GM19452 (cell line): ENCODE measurements around the gene FCF1.
A peak's percentile ranks its signal among the peaks of the same experiment; 100 is the strongest.
"Not testable (repeated sequence)": the region's sequence is repeated elsewhere in the genome, so short reads cannot be mapped to it uniquely, and the experiment has no call there.

Experiments
- ATAC-seq: cut with Tn5 transposase; IDR thresholded peaks from one replicate; pipeline ENCODE4 v1.9.1; 2021; ENCODE audit not compliant: unreplicated experiment

FCF1 gene

DNA sequence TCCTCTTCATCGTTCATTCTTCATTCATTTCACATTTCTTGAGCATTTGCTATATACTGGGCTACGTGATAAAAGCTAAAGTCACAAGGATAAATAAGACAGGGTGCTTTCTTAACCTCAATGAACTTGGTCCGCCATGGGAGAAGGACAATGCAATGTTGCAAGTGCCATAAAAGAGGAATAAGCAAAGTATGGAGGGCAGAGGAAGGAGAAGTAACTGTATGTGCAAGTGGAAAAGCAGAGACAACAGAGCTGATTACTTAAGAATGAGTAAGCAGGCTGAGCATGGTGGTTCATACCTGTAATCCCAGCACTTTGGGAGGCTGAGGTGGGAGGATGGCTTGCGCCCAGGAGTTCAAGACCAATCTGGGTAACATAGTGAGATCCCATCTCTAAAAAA, 14.5 kb upstream of the FCF1 start:
- no peak for ATAC-seq

- ATAC-seq: no peak
These were observed 10.7 kb upstream of the FCF1 start for GRCh38 chr14:74702293-74702692.

DNA sequence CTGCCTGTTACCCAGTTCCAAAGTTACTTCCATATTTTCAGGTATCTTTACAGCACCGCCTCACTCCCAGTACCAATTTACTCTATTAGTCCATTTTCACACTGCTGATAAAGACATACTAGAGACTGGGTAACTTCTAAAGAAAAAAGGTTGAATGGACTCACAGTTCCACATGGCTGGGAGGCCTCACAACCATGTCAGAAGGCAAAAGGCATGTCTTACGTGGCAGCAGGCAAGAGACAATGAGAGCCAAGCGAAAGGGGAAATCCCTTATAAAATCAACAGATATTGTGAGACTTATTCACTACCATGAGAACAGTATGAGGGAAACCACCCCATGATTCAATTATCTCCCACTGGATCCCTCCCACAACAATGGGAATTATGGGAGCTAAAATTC, 9.9 kb upstream of the FCF1 start:
- ATAC-seq: no peak

- ATAC-seq: no peak
These were observed 8.3 kb upstream of the FCF1 start for GRCh38 chr14:74704656-74705055.

- no peak for ATAC-seq
These were observed 7.1 kb upstream of the FCF1 start for GRCh38 chr14:74705613-74706500.

- ATAC-seq: no peak
These were observed 2.5 kb upstream of the FCF1 start for GRCh38 chr14:74710480-74710879.

DNA sequence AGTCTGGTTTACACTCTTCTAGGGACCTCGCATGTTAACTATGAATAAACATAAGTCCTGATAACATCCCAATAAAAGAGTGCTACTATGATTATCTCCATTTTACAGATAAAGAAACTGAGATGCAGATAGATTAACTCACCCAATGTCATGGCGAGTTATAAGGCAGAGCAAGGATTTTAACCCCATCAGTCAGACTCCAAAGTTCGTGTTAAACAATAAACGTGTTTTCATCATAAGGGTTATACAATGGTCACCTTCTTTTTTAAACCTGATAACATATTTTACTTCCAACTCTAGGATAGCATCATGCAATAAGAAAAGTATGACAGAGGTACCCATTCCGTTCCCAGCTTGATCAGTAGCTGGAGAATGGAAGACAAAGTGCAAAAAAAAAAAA, 1.3 kb upstream of the FCF1 start:
- ATAC-seq: no peak

DNA sequence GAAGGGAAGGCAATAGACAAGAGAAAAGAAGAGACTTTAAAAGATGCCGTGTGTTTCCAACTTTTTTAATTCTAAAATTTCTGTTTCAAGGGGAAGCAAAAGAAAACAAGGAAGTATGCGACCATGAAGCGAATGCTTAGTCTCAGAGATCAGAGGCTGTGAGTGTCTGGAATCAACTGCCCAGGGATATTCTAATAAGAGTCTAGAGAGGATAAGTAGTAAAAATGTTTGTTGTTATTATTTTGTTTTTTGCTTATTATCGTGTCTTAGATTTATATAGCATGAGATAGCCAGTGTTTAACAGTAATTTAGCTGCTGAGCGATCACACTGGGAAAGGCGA, 421 bp downstream of the FCF1 start:
- ATAC-seq: no peak

- ATAC-seq: no peak
These were observed 7.6 kb downstream of the FCF1 start for GRCh38 chr14:74720526-74720925.

- no peak for ATAC-seq
These were observed 10.2 kb downstream of the FCF1 start for GRCh38 chr14:74723134-74723533.

DNA sequence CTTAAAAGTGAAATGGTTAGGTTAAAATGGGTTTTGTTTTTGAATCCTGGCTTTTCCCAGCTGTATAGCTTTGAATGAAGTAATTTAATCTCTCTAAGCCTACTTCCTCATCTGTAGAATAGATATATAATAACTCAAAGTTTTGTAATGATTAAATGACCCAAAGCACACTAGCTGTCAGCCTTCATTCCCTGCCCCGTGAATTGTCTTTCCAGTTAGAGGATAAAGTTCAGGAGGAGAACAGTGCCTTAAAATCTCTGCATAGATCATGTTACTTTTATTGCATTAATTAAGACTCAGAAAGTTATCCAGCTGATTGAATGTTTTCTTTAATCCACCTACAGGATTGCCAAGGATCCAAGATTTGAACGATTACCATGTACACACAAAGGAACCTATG, 19.4 kb downstream of the FCF1 start:
- no peak for ATAC-seq

- ATAC-seq: no peak
These were observed 20.3 kb downstream of the FCF1 start for GRCh38 chr14:74733221-74733620.

GRCh38 chr14:74735125-74735524, 22.2 kb downstream of the FCF1 start:
- ATAC-seq: no peak

DNA sequence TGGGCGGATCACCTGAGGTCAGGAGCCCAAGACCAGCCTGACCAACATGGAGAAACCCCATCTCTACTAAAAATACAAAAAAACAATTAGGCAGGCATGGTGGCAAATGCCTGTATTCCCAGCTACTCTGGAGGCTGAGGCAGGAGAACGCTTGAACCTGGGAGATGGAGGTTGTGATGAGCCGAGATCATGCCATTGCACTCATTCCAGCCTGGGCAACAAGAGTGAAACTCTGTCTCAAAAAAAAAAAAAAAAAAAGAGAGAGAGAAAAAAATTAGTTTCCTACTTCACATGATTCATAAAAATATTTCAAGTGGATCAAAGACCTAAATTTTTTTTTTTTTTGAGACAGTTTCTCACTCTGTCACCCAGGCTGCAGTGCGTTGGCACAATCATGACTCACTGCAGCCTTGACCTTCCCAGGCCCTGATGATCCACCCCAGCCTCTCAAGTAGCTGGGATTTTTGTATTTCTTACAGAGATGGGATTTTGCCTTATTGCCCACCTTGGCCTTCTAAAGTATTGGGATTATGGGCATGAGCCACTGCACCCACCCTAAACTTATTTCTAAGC, 24.9 kb downstream of the FCF1 start:
- no peak for ATAC-seq

GRCh38 chr14:74739293-74740030, 26.5 kb downstream of the FCF1 start:
- ATAC-seq: no peak

- ATAC-seq: no peak
These were observed 34.3 kb downstream of the FCF1 start for GRCh38 chr14:74747237-74747636.

GRCh38 chr14:74754157-74754556, 41.2 kb downstream of the FCF1 start:
- no peak for ATAC-seq

DNA sequence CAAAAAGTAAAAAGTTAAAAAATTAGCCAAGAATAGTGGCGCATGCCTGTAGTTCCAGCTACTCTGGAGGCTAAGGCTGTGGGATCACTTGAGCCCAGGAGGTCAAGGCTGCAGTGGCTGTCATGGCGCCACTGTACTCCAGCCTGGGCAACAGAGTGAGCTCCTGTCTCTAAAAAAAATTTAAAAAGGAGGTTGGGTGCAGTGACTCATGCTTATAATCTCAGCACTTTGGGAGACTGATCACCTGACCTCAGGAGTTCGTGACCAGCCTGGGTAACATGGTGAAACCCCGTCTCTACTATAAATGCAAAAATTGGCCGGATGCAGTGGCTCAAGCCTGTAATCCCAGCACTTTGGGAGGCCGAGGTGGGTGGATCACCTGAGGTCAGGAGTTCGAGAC, 42.0 kb downstream of the FCF1 start:
- no peak for ATAC-seq

DNA sequence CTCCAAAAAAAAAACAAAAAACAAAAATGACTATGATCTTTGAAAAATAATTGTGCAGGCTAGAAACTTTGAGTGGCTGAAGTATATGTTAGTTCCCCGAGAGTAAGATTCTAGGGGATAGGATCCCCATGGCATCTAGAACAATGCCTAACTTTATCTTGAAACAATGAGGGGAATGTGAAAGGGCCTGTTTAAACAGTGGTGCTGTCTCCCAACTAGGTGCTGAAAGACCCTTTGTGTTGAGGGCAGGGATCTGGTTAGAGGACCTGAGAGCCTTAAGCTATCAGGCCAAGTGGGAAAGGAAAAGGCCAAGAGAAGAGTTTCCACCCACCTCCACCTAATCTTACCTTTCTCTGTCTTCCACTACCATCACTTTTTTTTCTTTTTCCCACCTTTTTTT, 43.4 kb downstream of the FCF1 start:
- no peak for ATAC-seq

- ATAC-seq: not testable (repeated sequence)
These were observed 45.6 kb downstream of the FCF1 start for GRCh38 chr14:74758505-74758904.

DNA sequence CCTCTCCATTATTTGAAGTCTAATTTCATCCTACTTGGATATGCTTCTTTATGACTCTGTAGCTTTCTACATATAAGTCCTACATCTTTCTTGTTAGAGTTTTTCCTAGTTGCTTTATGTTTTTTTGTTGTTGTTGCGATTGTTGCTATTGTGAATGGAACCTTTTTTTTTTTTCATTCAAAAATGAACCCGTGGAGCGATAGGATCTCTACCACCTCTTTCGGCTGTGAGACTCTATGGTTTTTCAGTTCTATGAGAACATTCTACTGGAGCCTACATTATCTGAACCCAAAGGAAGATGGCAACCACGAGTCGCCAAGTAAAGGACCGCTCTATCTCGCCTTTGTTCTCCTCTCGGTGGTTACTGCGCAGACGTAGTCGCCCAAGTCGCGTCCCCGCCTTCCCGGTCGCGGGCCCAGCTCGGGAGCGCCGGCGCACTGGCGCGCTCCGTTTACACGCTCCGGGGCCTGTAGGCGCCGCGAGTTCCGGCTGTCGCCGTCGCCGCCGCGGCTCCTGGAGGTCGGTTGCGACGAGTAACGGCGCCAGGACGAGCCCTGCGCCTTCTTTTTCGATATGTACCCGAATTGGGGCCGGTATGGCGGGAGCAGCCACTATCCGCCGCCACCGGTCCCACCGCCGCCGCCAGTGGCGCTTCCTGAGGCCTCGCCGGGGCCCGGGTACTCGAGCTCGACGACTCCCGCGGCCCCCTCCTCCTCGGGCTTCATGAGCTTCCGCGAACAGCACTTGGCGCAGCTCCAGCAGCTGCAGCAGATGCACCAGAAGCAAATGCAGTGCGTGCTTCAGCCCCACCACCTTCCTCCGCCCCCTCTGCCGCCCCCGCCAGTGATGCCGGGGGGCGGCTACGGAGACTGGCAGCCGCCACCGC, 50.2 kb downstream of the FCF1 start, which contains the start of gene YLPM1:
Gene YLPM1 (plus strand): TSS at position 400 of the 886 bp plus-strand sequence. CDS start 174 bp downstream, at position 574.
- peak; percentile 92 for ATAC-seq
